OCI-LY7 (cell line): ENCODE measurements around the gene UBTD1.
"Not testable (repeated sequence)": the region's sequence is repeated elsewhere in the genome, so short reads cannot be mapped to it uniquely, and the experiment has no call there.

Source experiments
- CTCF ChIP-seq: fragments of 200-600 bp; sonication (generic); conservative IDR thresholded peaks from 2 replicates; pipeline ENCODE4 v1.5.1; 2014; ENCODE audit warnings: mild to moderate bottlenecking, antibody characterized with exemption, low read length, moderate library complexity, mixed read lengths
- EZH2phosphoT487 ChIP-seq: fragments of 200-600 bp; sonication (generic); IDR thresholded peaks from 2 replicates; pipeline ENCODE4 v1.6.1; 2018; ENCODE audit warnings: low read depth, borderline replicate concordance, mild to moderate bottlenecking, mixed run types, antibody characterized with exemption, low read length, moderate library complexity, mixed read lengths

- not testable (repeated sequence) for TF ChIP-seq CTCF, EZH2phosphoT487
Measured at GRCh38 chr10:97562329-97562728, 63.6 kb downstream of the UBTD1 start.
